Measurements from ENCODE around the gene MNX1.

Gene MNX1

GRCh38 chr7:156979711-156980110, 30.8 kb downstream of the MNX1 start:
- no peak for DNase-seq (ENCODE audit: low read depth in 1 of 2, low spot score in 1 of 2)

DNA sequence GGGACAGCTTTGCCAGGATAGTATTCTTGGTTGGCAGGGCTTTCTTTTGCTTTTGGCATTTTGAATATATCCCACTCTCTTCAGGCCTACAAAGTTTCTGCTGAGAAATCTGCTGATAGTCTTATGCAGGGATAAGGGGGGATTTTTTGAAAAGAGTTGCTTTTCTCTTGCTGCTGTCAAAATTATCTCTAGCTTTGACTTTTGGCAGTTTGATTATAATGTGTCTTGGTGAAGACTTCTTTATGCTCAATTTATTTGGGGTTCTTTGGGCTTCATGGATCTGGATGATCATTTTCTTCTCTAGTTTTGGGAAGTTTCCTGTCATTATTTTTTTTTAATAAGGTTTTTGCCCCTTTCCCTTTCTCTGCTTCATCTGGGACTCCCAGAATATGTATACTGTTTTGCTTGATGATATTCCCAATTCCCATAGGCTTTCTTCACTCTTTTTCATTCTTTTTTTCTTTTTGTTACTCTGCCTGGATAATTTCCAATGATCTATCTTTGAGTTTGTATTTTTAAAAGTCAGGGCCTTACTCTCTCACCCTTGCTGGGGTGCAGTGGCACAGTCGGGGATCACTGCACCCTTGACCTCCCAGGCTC, 31.4 kb downstream of the MNX1 start:
- no peak for DNase-seq (ENCODE audit: low read depth in 1 of 2, low spot score in 1 of 2)

GRCh38 chr7:156975620-156976019, 34.8 kb downstream of the MNX1 start:
- DNase-seq (ENCODE audit: low read depth in 1 of 2, low spot score in 1 of 2) = no peak

GRCh38 chr7:156969972-156970420, 40.5 kb downstream of the MNX1 start:
- DNase-seq (ENCODE audit: low read depth in 1 of 2, low spot score in 1 of 2) = no peak

GRCh38 chr7:156968183-156968582, 42.3 kb downstream of the MNX1 start:
- DNase-seq (ENCODE audit: low read depth in 1 of 2, low spot score in 1 of 2) = no peak

- no peak for DNase-seq (ENCODE audit: low read depth in 1 of 2, low spot score in 1 of 2)
Observed at GRCh38 chr7:156966387-156966786, 44.1 kb downstream of the MNX1 start.

DNA sequence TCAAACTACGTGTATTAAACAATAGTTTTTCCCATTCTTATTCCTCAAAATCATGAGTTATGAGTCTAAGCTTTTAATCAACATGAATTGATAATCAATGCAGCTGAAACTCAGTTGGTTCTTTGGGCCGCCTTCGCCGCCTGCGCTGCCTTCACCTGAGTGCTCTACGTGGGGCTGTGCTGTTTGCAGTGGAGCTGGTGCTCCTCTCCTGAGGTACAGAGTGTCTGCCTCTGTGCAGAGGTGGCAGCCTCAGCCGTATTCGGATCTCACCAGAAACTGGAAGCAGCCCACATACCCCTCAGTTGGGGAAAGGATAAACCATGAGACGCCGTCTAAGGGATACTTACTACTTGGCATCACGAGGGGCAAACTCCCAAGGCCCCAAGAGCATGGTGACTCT, 45.5 kb downstream of the MNX1 start:
- DNase-seq (ENCODE audit: low read depth in 1 of 2, low spot score in 1 of 2) = no peak

DNA sequence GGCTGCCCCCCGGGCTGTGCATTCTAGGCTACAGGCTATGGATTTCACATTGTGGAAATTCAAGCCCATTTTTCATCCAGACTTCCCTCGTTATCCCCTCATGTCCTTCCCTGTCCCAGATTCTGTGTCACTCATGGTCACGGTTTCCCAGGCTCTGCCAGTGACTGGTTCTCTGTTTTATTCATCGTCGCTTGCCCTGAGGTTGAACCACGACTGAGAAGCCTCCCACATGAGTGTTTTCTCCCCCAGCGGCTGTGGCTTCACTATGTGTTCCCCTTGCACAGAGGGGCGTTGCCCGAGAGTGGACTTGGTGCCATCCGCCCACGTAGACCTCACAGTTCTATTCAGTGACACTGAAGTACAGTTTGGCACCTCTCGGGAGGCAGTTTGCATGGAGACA, 47.0 kb downstream of the MNX1 start:
- DNase-seq (ENCODE audit: low read depth in 1 of 2, low spot score in 1 of 2) = no peak

DNA sequence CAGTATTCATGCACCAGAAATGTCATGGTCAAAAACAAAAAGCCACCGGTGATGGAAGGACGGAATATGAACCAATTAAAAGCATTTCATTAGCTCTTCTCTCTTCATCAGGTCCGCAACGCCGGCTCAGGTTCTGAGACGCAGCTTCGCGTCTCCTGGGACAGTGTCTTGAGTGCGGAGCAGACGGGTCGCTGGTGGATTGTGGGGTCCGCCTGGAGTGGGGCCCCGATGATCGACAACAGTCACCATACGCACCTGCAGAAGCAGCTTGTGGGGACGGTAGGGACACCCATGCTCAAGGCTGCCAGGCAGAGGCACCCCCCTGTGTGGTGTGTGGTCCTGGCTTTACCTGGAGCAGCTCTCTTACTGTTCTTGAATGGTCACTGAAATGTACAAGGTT, 47.6 kb downstream of the MNX1 start:
- no peak for DNase-seq (ENCODE audit: low read depth in 1 of 2, low spot score in 1 of 2)

- no peak for DNase-seq (ENCODE audit: low read depth in 1 of 2, low spot score in 1 of 2)
Observed at GRCh38 chr7:156962145-156962544, 48.3 kb downstream of the MNX1 start.

- no peak for DNase-seq (ENCODE audit: low read depth in 1 of 2, low spot score in 1 of 2)
Observed at GRCh38 chr7:156956727-156957126, 53.7 kb downstream of the MNX1 start.

DNA sequence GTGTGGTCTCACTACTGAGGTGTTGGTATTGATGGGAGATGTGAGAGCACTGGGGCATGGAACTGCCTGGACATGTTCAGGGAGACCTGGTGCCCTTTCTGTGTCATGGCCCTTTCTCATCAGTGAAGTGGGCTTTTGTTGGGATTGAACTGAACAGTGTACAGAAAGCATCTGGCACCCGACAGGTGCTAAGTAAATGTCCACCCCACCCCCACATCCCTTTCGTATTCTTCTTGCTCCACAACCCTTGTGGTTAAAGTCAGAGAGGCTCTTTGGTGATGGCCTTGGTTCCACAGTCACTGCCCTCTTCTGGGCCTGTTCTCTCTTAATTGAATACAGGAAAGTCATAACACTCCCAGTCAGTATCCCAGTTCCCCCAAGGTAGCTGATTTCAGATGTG, 55.5 kb downstream of the MNX1 start:
- no peak for DNase-seq (ENCODE audit: low read depth in 1 of 2, low spot score in 1 of 2)
